Astrocyte of the cerebellum (primary cell): ENCODE measurements around the gene FGFBP1.

Source experiments
- DNase-seq: peaks from one replicate; pipeline ENCODE4 v3.0.0-alpha.2; 2011; ENCODE audit warnings: low read depth
- H3K4me3 ChIP-seq: 2 replicates; pipeline ENCODE4 v1.5.1; 2011; ENCODE audit warnings: mild to moderate bottlenecking, low read depth, low read length, moderate library complexity
- CTCF ChIP-seq: IDR thresholded peaks from 2 replicates; pipeline ENCODE4 v1.5.1; 2012; ENCODE audit warnings: low read length, low read depth, moderate library complexity, mild to moderate bottlenecking; ENCODE audit errors: missing control alignments
- in situ Hi-C: cut with HindIII; loops from 2 replicates; pipeline ENCODE4 v1.10.0; 2017; ENCODE audit warnings: low sequenced_read_pairs

The FGFBP1 gene

GRCh38 chr4:15914736-15915135, 23.8 kb downstream of the FGFBP1 start:
- DNase-seq, result no peak
- H3K4me3 ChIP-seq, result no peak overlapping the region
- no peak for TF ChIP-seq CTCF
- in situ Hi-C loops, result no loop called here

GRCh38 chr4:15914291-15914690, 24.2 kb downstream of the FGFBP1 start:
- peak; percentile 62 for DNase-seq
- no peak overlapping the region for H3K4me3 ChIP-seq
- in situ Hi-C loops, result no loop called here
- no peak for TF ChIP-seq CTCF

- no peak for TF ChIP-seq CTCF
- in situ Hi-C loops, result no loop called here
- no peak overlapping the region for H3K4me3 ChIP-seq
- peak; percentile 90 for DNase-seq
Observed at GRCh38 chr4:15913631-15913970, 24.9 kb downstream of the FGFBP1 start.

GRCh38 chr4:15912961-15913630, 25.4 kb downstream of the FGFBP1 start:
- no peak overlapping the region for H3K4me3 ChIP-seq
- in situ Hi-C loops, result no loop called here
- no peak for TF ChIP-seq CTCF
- no peak for DNase-seq

GRCh38 chr4:15912236-15912635, 26.3 kb downstream of the FGFBP1 start:
- TF ChIP-seq CTCF, result no peak
- in situ Hi-C loops, result no loop called here
- DNase-seq, result no peak
- H3K4me3 ChIP-seq, result no peak overlapping the region

GRCh38 chr4:15910155-15910940, 28.2 kb downstream of the FGFBP1 start:
- in situ Hi-C loops, result no loop called here
- no peak for DNase-seq
- no peak overlapping the region for H3K4me3 ChIP-seq
- no peak for TF ChIP-seq CTCF
